ENCODE data around the gene OMP.

OMP gene

DNA sequence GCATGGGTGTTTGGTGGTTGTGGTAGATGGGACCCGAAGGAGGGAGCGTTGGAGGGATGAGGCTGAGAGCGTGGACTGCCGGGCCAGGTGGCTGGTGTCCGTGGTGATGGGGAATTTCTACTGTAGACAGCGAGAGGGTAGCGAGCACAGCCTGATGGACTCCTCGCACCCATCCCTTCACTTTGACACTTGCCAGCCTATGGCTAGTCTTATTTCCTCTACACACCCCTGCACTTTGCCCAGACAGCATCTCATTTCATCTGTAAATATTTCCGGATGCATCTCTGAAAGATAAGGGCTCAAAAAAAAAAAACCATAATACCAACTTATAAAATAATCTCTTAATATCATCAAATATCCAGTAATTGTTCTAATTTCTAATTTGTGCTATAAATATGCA, 5.8 kb downstream of the OMP start:
- DNase-seq: no peak

DNA sequence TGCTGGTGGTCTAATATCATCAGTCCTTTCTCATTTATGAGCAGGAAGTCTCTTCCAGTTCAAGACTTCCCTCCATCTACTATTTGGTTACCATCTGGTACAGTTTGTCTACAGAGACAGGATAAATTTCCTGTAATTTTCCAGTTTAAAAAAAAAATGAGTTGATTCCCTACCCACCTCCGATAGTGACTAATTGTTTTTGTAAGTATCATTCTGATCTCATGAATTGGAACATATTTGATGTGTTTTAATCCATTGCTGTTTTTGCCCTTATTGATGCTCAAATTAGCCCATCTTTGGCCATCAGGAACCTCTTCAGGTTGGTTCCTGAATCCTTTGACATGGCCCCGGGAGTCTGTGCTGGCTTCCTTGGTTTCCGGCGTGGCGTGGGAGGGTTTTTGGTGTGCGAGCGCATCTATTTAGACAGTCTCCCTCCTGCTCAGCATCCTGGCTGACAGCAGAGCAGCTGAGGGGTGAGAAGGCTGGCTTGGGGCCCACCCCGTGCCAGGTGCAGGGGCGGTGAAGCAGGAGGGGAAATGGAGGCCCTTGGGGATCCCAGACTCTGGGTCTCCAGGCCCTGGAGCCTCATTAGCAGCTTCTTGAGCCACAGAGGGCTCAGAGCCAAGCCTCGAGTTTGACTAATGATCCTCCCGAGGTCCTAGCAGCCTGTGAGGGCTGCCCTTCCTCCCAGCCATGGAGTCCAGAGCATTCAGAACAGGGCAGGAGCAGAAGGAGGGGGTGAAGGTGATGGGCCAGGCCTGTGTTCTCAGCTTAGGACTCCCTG, 6.8 kb downstream of the OMP start:
- DNase-seq: no peak

DNA sequence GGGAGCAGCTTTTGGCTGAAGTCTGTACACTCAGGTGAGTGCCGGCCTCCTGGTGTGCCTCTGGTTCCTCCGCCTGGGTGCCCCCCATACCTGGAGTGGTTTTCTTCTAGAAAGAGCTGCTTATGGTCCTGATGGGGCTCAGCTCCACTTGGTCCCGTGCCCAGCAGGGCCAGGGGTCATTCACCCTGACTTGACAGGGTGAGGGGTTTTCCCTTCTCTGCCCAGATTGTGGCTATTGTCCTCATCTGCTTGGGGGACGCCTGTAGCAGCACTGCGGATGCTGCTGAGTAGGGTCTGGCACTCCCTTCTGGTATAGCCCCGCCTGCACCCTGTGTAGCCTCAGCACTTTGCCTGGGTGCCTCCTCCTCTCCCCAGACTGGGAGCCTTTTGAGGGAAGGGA, 8.2 kb downstream of the OMP start:
- DNase-seq: no peak

DNA sequence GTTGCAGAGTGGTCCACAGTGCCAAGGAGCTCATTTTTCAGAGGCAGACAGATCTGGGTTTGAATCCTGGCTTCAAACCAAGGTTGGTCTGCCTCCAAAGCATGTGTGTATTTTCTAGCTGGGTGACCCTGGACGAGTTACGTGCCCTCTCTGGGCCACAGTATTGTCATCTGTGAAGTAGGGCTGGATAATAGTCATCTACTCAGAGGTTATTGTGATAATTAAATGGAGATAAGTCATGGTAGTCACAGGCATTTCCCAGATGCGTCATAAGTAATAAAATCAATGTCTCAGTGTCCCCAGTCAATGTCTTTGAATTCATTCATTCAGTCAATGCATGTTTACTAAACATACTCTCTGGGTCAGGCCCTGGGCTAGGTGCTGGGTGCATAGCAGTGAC, 8.6 kb downstream of the OMP start:
- DNase-seq: no peak

GRCh38 chr11:77111946-77112345, 9.3 kb downstream of the OMP start:
- no peak for DNase-seq

- no peak for DNase-seq
Measured at GRCh38 chr11:77112641-77113381, 10.2 kb downstream of the OMP start.

DNA sequence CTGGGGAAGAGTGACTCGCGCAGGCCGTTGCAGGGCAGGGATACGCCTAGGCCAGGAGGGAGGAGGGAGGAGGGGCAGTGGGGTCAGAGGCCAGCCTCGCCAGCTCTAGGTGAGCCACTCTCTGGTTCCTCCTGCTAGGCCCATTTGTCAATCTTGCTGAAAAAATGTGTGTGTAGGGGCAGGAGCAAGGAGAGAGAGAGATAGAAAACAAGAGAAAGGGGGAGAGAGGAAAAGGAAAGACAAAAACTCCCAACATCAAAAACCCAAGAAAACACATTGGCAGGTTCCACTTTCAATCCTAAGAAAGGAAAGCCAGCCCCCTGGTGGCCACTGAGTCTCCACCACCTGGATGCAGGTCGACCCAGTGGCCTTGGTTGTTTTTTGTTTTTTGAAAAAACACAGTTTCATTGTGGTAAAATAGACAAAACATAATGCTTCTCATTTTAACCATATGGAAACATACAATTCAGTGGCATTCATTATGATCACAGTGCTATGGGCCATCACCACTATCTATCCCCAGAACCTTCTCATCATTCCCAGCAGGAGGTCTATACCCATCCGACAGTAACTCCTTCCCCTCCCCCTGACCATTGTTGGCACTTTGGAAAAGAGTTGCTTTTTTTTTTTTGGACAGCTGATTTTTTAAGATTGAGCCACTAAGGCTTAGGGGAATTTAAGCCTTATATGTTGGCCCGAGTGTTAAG, 10.9 kb downstream of the OMP start:
- DNase-seq: no peak

DNA sequence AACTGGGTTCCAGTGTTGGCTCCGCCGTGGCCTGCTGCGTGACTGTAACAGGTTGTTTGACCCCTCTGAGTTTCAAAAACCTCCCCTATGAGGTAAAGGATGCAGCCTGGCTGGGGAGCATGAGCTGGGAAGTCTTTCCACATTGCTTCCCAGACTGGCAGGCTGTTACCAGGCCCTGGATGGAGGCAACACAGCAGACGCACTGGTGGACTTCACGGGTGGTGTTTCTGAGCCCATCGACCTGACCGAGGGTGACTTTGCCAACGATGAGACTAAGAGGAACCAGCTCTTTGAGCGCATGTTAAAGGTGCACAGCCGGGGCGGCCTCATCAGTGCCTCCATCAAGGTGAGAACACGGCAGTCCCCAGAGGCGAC, 11.4 kb downstream of the OMP start:
- no peak for DNase-seq

DNA sequence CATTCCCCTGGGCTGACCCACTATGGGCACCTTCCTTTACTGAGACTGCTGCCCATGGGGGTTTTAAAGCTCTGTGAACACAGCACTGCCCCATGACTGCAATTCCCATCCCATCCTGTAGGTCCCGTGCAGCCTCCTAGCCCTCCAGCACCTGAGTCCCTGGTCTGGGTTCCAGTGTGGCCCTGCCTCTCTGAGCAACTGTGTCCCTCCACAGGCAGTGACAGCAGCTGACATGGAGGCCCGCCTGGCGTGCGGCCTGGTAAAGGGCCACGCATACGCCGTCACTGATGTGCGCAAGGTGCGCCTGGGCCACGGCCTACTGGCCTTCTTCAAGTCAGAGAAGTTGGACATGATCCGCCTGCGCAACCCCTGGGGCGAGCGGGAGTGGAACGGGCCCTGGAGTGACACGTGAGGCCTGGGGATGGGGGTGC, 12.6 kb downstream of the OMP start:
- no peak for DNase-seq

DNA sequence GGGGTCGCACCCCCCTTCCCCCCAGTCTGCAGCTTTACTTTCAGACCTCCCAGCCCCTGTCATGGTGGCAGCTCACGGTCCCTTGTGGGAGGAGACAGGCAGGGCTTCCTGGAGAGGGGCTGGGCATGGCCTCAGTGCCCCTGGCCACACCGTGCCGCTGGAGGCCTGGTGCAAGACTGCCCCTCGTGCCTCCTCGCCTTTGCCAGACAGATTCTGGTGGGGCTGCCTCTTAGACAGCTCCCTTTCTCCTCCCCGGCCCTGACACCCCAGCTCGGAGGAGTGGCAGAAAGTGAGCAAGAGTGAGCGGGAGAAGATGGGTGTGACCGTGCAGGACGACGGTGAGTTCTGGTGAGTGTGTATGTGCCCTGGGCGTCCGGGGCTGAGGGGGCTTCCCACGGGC, 13.3 kb downstream of the OMP start:
- DNase-seq: no peak

- no peak for DNase-seq
Measured at GRCh38 chr11:77117492-77117891, 14.9 kb downstream of the OMP start.

DNA sequence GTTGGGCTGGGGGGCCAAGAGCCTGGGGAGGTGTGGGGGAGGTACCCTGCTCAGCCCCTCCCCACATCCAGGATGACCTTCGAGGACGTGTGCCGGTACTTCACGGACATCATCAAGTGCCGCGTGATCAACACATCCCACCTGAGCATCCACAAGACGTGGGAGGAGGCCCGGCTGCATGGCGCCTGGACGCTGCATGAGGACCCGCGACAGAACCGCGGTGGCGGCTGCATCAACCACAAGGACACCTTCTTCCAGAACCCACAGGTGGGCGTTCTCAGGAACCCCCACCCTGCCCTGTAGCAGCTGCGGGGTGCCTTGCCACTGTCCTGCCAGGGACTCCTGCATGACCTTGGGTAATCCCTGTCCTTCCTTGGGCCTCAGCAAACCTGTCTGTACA, 15.4 kb downstream of the OMP start:
- no peak for DNase-seq

- no peak for DNase-seq
Measured at GRCh38 chr11:77118971-77119370, 16.3 kb downstream of the OMP start.

DNA sequence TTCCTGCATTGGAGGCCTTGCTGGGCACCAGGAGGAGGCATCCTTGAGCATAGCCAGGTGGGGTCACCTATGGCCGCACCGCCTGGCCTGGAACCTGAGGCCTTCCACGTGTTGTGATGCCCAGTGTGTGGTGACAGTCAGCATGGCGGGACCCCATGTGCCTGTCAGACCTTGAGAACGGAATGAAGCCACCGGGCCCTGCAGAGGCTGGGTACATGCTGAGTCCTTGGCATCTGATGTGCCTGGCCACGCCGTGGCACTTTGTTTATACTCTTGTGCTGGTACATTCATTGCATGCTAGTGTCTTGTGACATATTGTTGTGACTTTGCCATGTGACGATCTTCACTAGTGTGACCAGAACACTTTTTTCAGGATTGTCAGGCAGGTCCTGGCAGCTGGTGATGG, 16.9 kb downstream of the OMP start:
- no peak for DNase-seq

- no peak for DNase-seq
Measured at GRCh38 chr11:77120571-77120970, 17.9 kb downstream of the OMP start.

- no peak for DNase-seq
Measured at GRCh38 chr11:77121096-77121640, 18.5 kb downstream of the OMP start.

GRCh38 chr11:77121876-77122575, 19.4 kb downstream of the OMP start:
- DNase-seq: no peak

GRCh38 chr11:77122576-77123212, 20.1 kb downstream of the OMP start:
- DNase-seq: no peak

- DNase-seq: no peak
Measured at GRCh38 chr11:77123591-77123990, 21.0 kb downstream of the OMP start.

GRCh38 chr11:77124041-77124440, 21.4 kb downstream of the OMP start:
- no peak for DNase-seq

- DNase-seq: no peak
Measured at GRCh38 chr11:77124488-77124887, 21.8 kb downstream of the OMP start.

DNA sequence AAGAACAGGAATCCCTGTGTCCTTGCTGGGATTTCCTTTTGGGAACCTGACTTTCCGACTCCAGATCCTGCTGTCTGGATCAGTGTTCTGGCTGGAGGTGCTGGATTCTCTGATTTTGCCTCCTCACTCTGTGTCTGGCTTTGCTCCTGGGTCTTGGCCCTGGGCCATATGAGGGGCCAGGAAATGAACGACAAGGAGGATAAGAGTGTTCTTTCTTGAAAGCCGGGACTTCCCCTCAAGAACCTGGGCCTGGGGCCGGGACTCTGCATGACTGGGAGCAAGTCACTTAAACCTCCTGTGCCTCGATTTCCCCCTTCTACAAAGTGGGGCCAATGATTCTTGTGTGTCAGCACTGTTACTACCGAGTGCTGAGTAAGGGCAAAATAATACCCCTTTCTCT, 22.6 kb downstream of the OMP start:
- DNase-seq: no peak

DNA sequence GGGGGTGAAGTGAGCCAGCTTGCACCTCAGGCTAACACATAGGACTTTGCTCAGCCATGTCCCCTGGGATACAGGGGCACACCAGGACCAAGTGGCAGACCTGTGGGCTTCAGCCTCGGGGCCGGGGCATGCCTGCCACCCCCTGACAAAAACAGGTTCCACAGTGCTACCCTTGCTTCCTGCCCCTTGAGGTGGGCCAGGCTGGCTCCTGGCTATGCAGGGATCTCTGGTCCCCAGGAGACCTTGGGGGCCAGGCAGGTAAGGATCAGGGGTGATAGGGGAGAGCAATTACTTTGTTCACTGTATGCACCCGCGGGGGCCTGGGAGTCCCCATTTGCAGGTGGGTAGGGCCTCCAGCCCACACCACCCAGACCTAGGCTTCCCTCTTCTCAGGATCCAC, 23.1 kb downstream of the OMP start:
- no peak for DNase-seq
